H1 (cell line): ENCODE results near the gene TECPR2. TPM values are rescaled to one million over a fixed set of nuclear protein-coding genes. Genes with fewer than 3 reads are reported as not detected.

Experiments
- CTCF ChIA-PET: fragments of 300-600 bp; sonication (Branson Sonifier 250); formaldehyde crosslinking; loops from one replicate; lab custom pipeline; 2021; ENCODE audit not compliant: partially characterized antibody; lab: Charles Lee
- POLR2A ChIA-PET: fragments of 300-600 bp; sonication (Branson Sonifier 250); formaldehyde crosslinking; loops from one replicate; lab custom pipeline; 2021; ENCODE audit warnings: inconsistent platforms; ENCODE audit not compliant: partially characterized antibody; lab: Charles Lee
- DNase-seq, 2 experiments: peaks; one replicate each; pipeline versions ENCODE4 v3.0.0 to v3.0.0-alpha.2; 2010 to 2022; ENCODE audit warnings: low spot score in 2 of 2, low read depth in 1 of 2, mixed read lengths in 1 of 2
- FAIRE-seq: peaks from 2 replicates; lab custom pipeline; 2011; peaks lifted over from hg19 to GRCh38; lab: Jason Lieb, UNC
- H2AFZ ChIP-seq: 2 replicates; pipeline ENCODE4 v1.8.1; 2012; ENCODE audit warnings: low read length, inconsistent platforms
- H2AK5ac ChIP-seq: 2 replicates; pipeline ENCODE4 v1.6.1; 2013; ENCODE audit warnings: low read depth, low read length
- H2BK120ac ChIP-seq: replicated peaks from 2 replicates; pipeline ENCODE3; 2013; ENCODE audit warnings: low read depth, low read length, inconsistent platforms
- H2BK12ac ChIP-seq: 2 replicates; pipeline ENCODE4 v1.6.1; 2013; ENCODE audit warnings: low read depth, low read length
- H2BK15ac ChIP-seq: 2 replicates; pipeline ENCODE4 v1.6.1; 2013; ENCODE audit warnings: low read length
- H2BK20ac ChIP-seq: 2 replicates; pipeline ENCODE4 v1.6.1; 2013; ENCODE audit warnings: low read length
- H2BK5ac ChIP-seq: 2 replicates; pipeline ENCODE4 v1.6.1; 2013; ENCODE audit warnings: low read depth, low read length
- H3K14ac ChIP-seq: 2 replicates; pipeline ENCODE4 v1.6.1; 2013; ENCODE audit warnings: inconsistent platforms; ENCODE audit not compliant: insufficient read length
- H3K18ac ChIP-seq: 2 replicates; pipeline ENCODE4 v1.6.1; 2013; ENCODE audit warnings: low read length; ENCODE audit errors: extremely low read depth
- H3K23ac ChIP-seq: 2 replicates; pipeline ENCODE4 v1.6.1; 2013; ENCODE audit warnings: inconsistent platforms; ENCODE audit not compliant: insufficient read length
- H3K23me2 ChIP-seq: 2 replicates; pipeline ENCODE4 v1.6.1; 2013; ENCODE audit warnings: low read depth, low read length
- H3K27ac ChIP-seq: 2 replicates; pipeline ENCODE4 v1.6.1; 2011; ENCODE audit warnings: low read depth, low read length, inconsistent platforms
- H3K27me3 ChIP-seq, 4 experiments: replicated peaks in 1 of 4; 1 replicate in 1 of 4; 2 replicates in 3 of 4; pipeline versions ENCODE4 v1.6.1 to v1.8.1; 2011 to 2013; ENCODE audit warnings: low read length in 3 of 4, mild to moderate bottlenecking in 3 of 4, inconsistent platforms in 2 of 4, mixed read lengths in 2 of 4, moderate library complexity in 1 of 4; ENCODE audit not compliant: control insufficient read depth in 3 of 4, insufficient read depth in 3 of 4; ENCODE audit errors: extremely low read depth in 1 of 4
- H3K36me3 ChIP-seq, 4 experiments: 2 replicates each; pipeline versions ENCODE4 v1.6.1 to v1.8.1; 2011 to 2013; ENCODE audit warnings: mild to moderate bottlenecking in 4 of 4, low read length in 3 of 4, moderate library complexity in 2 of 4, control low read depth in 1 of 4, inconsistent platforms in 1 of 4; ENCODE audit not compliant: insufficient read depth in 4 of 4, control insufficient read depth in 2 of 4
- H3K4ac ChIP-seq: replicated peaks from 2 replicates; pipeline ENCODE3; 2013; ENCODE audit warnings: low read length, low read depth, mixed read lengths, inconsistent platforms; ENCODE audit not compliant: insufficient read length
- H3K4me1 ChIP-seq, 4 experiments: replicated peaks in 1 of 4; 1 replicate in 1 of 4; 2 replicates in 3 of 4; pipeline versions ENCODE4 v1.6.1 to v1.8.1; 2011 to 2013; ENCODE audit warnings: low read length in 3 of 4, inconsistent platforms in 2 of 4, mixed read lengths in 1 of 4; ENCODE audit not compliant: insufficient read depth in 4 of 4, control insufficient read depth in 3 of 4
- H3K4me2 ChIP-seq, 2 experiments: 2 replicates each; pipeline versions ENCODE4 v1.6.1 to v1.8.1; 2011 to 2013; ENCODE audit warnings: low read depth in 2 of 2, low read length in 2 of 2, control low read depth in 1 of 2, inconsistent platforms in 1 of 2, mild to moderate bottlenecking in 1 of 2; ENCODE audit not compliant: insufficient read depth in 1 of 2
- H3K4me3 ChIP-seq, 4 experiments: fragments of 200-600, 300-600 bp in 1 of 4; sonication (generic), shearing (Covaris generic), sonication (Bioruptor Twin) in 1 of 4; 2 replicates each; pipeline versions ENCODE4 v1.5.1 to v1.8.1; 2011 to 2016; ENCODE audit warnings: low read length in 4 of 4, low read depth in 3 of 4, control low read depth in 2 of 4, inconsistent platforms in 2 of 4, mild to moderate bottlenecking in 2 of 4, mixed read lengths in 1 of 4, moderate library complexity in 1 of 4; ENCODE audit not compliant: insufficient read depth in 2 of 4; ENCODE audit errors: extremely low read depth in 1 of 4
- H3K56ac ChIP-seq: replicated peaks from 2 replicates; pipeline ENCODE3; 2013; ENCODE audit warnings: low read depth, mild to moderate bottlenecking, mixed read lengths, low read length, inconsistent platforms; ENCODE audit not compliant: insufficient read length
- H3K79me1 ChIP-seq: 2 replicates; pipeline ENCODE4 v1.6.1; 2013; ENCODE audit warnings: low read depth, low read length, control low read depth
- H3K79me2 ChIP-seq, 2 experiments: 2 replicates each; pipeline versions ENCODE4 v1.6.1 to v1.8.1; 2012 to 2013; ENCODE audit warnings: low read length in 2 of 2, mild to moderate bottlenecking in 2 of 2, inconsistent platforms in 1 of 2; ENCODE audit not compliant: insufficient read depth in 2 of 2, control insufficient read depth in 1 of 2
- H3K9ac ChIP-seq, 4 experiments: replicated peaks in 1 of 4; 1 replicate in 1 of 4; 2 replicates in 3 of 4; pipeline versions ENCODE4 v1.6.1 to v1.8.1; 2011 to 2013; ENCODE audit warnings: low read depth in 3 of 4, low read length in 3 of 4, control low read depth in 2 of 4, mild to moderate bottlenecking in 2 of 4, moderate library complexity in 2 of 4, inconsistent platforms in 1 of 4; ENCODE audit errors: extremely low read depth in 1 of 4
- H3K9me3 ChIP-seq, 2 experiments: 2 replicates each; pipeline versions ENCODE4 v1.6.1 to v1.8.1; 2012 to 2013; ENCODE audit warnings: mild to moderate bottlenecking in 2 of 2, moderate library complexity in 2 of 2, control low read depth in 1 of 2, inconsistent platforms in 1 of 2, low read depth in 1 of 2, low read length in 1 of 2, mixed read lengths in 1 of 2; ENCODE audit not compliant: insufficient read depth in 2 of 2
- H4K20me1 ChIP-seq, 2 experiments: replicated peaks in 1 of 2; 2 replicates each; pipeline versions ENCODE3 to v1.8.1; 2011 to 2013; ENCODE audit warnings: inconsistent platforms in 2 of 2, low read length in 2 of 2, mild to moderate bottlenecking in 1 of 2; ENCODE audit not compliant: insufficient read depth in 2 of 2, control insufficient read depth in 1 of 2
- H4K5ac ChIP-seq: 2 replicates; pipeline ENCODE4 v1.6.1; 2013; ENCODE audit warnings: low read length, low read depth, mixed read lengths, inconsistent platforms; ENCODE audit not compliant: insufficient read length
- H4K8ac ChIP-seq: 2 replicates; pipeline ENCODE4 v1.8.0; 2013; ENCODE audit warnings: mild to moderate bottlenecking, moderate library complexity, low read length, inconsistent platforms; ENCODE audit not compliant: insufficient read depth; ENCODE audit errors: extremely low read depth
- H4K91ac ChIP-seq: replicated peaks from 2 replicates; pipeline ENCODE3; 2013; ENCODE audit warnings: low read length, mixed read lengths, inconsistent platforms; ENCODE audit not compliant: insufficient read length
- E2F6 ChIP-seq: IDR thresholded peaks from 2 replicates; pipeline ENCODE4 v1.6.1; 2012; ENCODE audit warnings: inconsistent platforms
- EP300 ChIP-seq, 2 experiments: IDR thresholded peaks; 1 replicate in 1 of 2; 2 replicates in 1 of 2; pipeline ENCODE4 v1.6.1; 2011 to 2012; ENCODE audit warnings: low read depth in 2 of 2, low read length in 2 of 2, mild to moderate bottlenecking in 2 of 2, borderline replicate concordance in 1 of 2, inconsistent platforms in 1 of 2, moderate library complexity in 1 of 2
- EZH2 ChIP-seq: fragments of 200-600 bp; sonication (generic); IDR thresholded peaks from 2 replicates; pipeline ENCODE4 v1.7.1; 2012; ENCODE audit warnings: low read depth, mild to moderate bottlenecking, moderate library complexity, low read length, inconsistent platforms; ENCODE audit not compliant: severe bottlenecking
- FOSL1 ChIP-seq: IDR thresholded peaks from 2 replicates; pipeline ENCODE4 v1.6.1; 2011; ENCODE audit warnings: mild to moderate bottlenecking, low read depth, low read length, moderate library complexity; ENCODE audit not compliant: insufficient read depth
- HDAC6 ChIP-seq: IDR thresholded peaks from one replicate; pipeline ENCODE4 v1.7.1; 2012; ENCODE audit warnings: low read depth, mild to moderate bottlenecking, inconsistent platforms, low read length, moderate library complexity
- MAX ChIP-seq: IDR thresholded peaks from 2 replicates; pipeline ENCODE4 v1.6.1; 2012; ENCODE audit warnings: inconsistent platforms
- POLR2A ChIP-seq, 2 experiments: IDR thresholded peaks; 1 replicate in 1 of 2; 2 replicates in 1 of 2; pipeline ENCODE4 v1.6.1; 2011; ENCODE audit warnings: low read depth in 2 of 2, low read length in 2 of 2, mild to moderate bottlenecking in 2 of 2; ENCODE audit errors: control extremely low read depth in 1 of 2
- POLR2AphosphoS5 ChIP-seq: IDR thresholded peaks from 2 replicates; pipeline ENCODE4 v1.6.1; 2011; ENCODE audit warnings: low read depth, low read length
- POU5F1 ChIP-seq: IDR thresholded peaks from 2 replicates; pipeline ENCODE4 v1.6.1; 2011; ENCODE audit warnings: low read depth, mild to moderate bottlenecking, low read length, moderate library complexity
- RFX5 ChIP-seq: IDR thresholded peaks from 2 replicates; pipeline ENCODE4 v1.6.1; 2011; ENCODE audit warnings: low read depth, low read length, improper control_type of control experiment, borderline replicate concordance
- RXRA ChIP-seq: IDR thresholded peaks from 2 replicates; pipeline ENCODE4 v1.6.1; 2011; ENCODE audit warnings: low read depth, mild to moderate bottlenecking, low read length, moderate library complexity; ENCODE audit not compliant: insufficient read depth
- SIN3A ChIP-seq, 2 experiments: IDR thresholded peaks in 1 of 2; conservative IDR thresholded peaks in 1 of 2; 2 replicates each; pipeline ENCODE4 v1.6.1; 2011 to 2012; ENCODE audit warnings: low read length in 2 of 2, improper control_type of control experiment in 1 of 2, low read depth in 1 of 2, mild to moderate bottlenecking in 1 of 2
- TEAD4 ChIP-seq: IDR thresholded peaks from 2 replicates; pipeline ENCODE4 v1.6.1; 2012; ENCODE audit warnings: low read depth, low read length, inconsistent platforms, mixed read lengths
- WGBS, 2 experiments: shearing (Covaris generic) in 1 of 2; methylation state at CpG; one replicate each; pipeline versions ENCODE4 v1.1.6 to v1.1.7; 2013 to 2015; ENCODE audit warnings: low lambda C conversion rate in 2 of 2, mixed read lengths in 2 of 2, inconsistent platforms in 1 of 2, low coverage in 1 of 2, missing lambda C conversion rate in 1 of 2; ENCODE audit not compliant: insufficient replicate concordance in 2 of 2, insufficient coverage in 1 of 2, insufficient read length in 1 of 2; ENCODE audit errors: extremely low coverage in 1 of 2, missing lambda C conversion rate in 1 of 2; 5-methylcytosine and 5-hydroxymethylcytosine counted together
- polyA plus RNA-seq, 7 experiments: library from polyadenylated mRNA; depleted of rRNA in 3 of 7; stranded (reverse) in 5 of 7; unstranded in 2 of 7; fragments of >200 nt in 5 of 7; fragments of 200-250 nt in 2 of 7; gene quantifications; 1 replicate in 5 of 7; 2 replicates in 1 of 7; 4 replicates in 1 of 7; pipeline versions ENCODE4 v1.2.1 to v1.2.3, GENCODE V29; 2011 to 2013; ENCODE audit warnings: missing spikeins in 2 of 7, mixed read lengths in 2 of 7
- total RNA-seq: library from RNA; stranded (reverse); fragmentation: NEBNext Ultra II Directional; extraction: Animal tissue kit (Norgen Biotek cat#: 25700); gene quantifications from 2 replicates; pipeline ENCODE4 v1.2.1, GENCODE V29; 2021

TECPR2 gene
- total and polyA plus RNA-seq, 2 of the 8 experiments (the other 6 are each of a cell fraction or from before 2014, with no cell fraction given): 6.8 to 19.4 TPM

- Histone ChIP-seq H3K4me3 (no peak overlapping the region), H3K36me3 (peaks cover 0 to 3% (median under 1%) of the 10 kb centered on the region in 4 experiments; a peak in 2 of 8 replicates), H2BK120ac (no peak overlapping the region), H3K9ac (no peak overlapping the region), H3K27ac (no peak overlapping the region), H3K4ac (no peak overlapping the region), H3K4me2 (no peak overlapping the region), H3K14ac (no peak overlapping the region), H2BK12ac (no peak overlapping the region; the same call in 1 of the 2 replicates), H3K79me2 (no peaks in the 10 kb centered on the region), H3K27me3 (no peaks in the 10 kb centered on the region), H3K79me1 (no peaks in the 10 kb centered on the region), H3K56ac (no peak overlapping the region), H4K8ac (no peak overlapping the region), H2BK5ac (peak overlapping the region; percentile 9; the same call in 1 of the 2 replicates), H4K20me1 (no peaks in the 10 kb centered on the region), H3K23ac (no peak overlapping the region), H3K18ac (peak overlapping the region; percentile 17; the same call in 1 of the 2 replicates), H3K4me1 (peaks cover 7 to 13% (median 10%) of the 10 kb centered on the region in 4 experiments; a peak in 4 of 7 replicates), H4K5ac (no peak overlapping the region), H3K23me2 (no peaks in the 10 kb centered on the region), H2BK15ac (no peak overlapping the region), H3K9me3 (peaks cover 0 to 3% of the 10 kb centered on the region in 2 experiments; a peak in 1 of 4 replicates), H2BK20ac (0 out of 2 replicates have a peak overlapping the region, but pooled peaks have one; percentile 43), H4K91ac (no peak overlapping the region), H2AK5ac (no peak overlapping the region), H2AFZ (no peak overlapping the region)
- no peak for DNase-seq
- ChIA-PET CTCF (interaction anchor here (0.6 to 0.7 kb wide), 2 partner anchors 16 to 200 kb away, joined by 3 read pairs; no protein-coding TSS in a partner anchor), POLR2A (no interaction called here)
- FAIRE-seq: no peak
- 91% methylated on average over 7 of the region's 7 CpGs; no CpG with 5 or more reads in 1 of the 2 experiments for WGBS, 2 experiments
- no peak for TF ChIP-seq TEAD4
- TF ChIP-seq FOSL1: no peak
- TF ChIP-seq RXRA: no peak
- TF ChIP-seq RFX5: no peak
- TF ChIP-seq EZH2: no peak
- no peak for TF ChIP-seq POU5F1
- TF ChIP-seq EP300 (IDR thresholded peaks at IDR 0.05; ENCODE audit: borderline replicate concordance in 1 of 2, low read depth in 2 of 2, low read length in 2 of 2): no peak
- TF ChIP-seq HDAC6: no peak
- no peak for TF ChIP-seq MAX
- TF ChIP-seq SIN3A (conservative IDR thresholded peaks at IDR 0.05 in 1 of 2, IDR thresholded peaks at IDR 0.05 in 1 of 2; ENCODE audit: low read depth in 1 of 2, low read length in 2 of 2): no peak
- TF ChIP-seq E2F6: no peak
- TF ChIP-seq POLR2A (IDR thresholded peaks at IDR 0.05; ENCODE audit: control extremely low read depth in 1 of 2, low read depth in 2 of 2, low read length in 2 of 2): no peak
- TF ChIP-seq POLR2AphosphoS5: no peak
Measured at GRCh38 chr14:102396521-102396920, 33.8 kb downstream of the TECPR2 start.
